Fibroblast of peridontal ligament (primary cell): Measurements from ENCODE around the gene EFCAB14.
"Not testable (repeated sequence)": the region's sequence is repeated elsewhere in the genome, so short reads cannot be mapped to it uniquely, and the experiment has no call there.

Experiments used
- DNase-seq: peaks from one replicate; pipeline ENCODE4 v3.0.0-alpha.2; 2010; ENCODE audit errors: extremely low read depth

Gene EFCAB14

GRCh38 chr1:46723901-46724300, 5.0 kb upstream of the EFCAB14 start:
- DNase-seq = no peak

DNA sequence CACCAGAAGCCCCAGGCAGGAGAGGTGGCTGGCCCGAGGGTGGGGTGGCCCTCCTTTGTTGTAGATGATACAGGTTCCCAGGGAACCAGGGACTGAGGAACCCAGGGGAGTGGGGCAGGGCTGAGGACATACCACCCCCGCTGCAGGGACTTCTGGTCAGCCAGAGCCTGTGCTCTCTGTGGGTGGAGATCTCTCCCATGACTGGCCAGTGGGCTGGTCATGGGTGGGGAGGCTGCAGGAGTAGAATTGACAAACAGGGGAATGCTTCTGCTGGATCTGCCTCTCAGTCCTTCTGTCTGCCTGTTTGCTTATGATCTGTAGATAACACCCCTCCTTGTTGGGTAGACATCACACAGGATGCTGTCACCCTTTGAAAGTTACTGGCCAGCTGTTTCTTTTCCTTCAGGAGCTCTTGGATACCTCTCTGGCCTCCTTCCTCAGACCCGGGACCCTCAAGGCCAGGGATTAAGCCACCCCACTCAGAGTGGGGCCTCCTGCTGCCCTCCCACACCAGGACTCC, 2.8 kb upstream of the EFCAB14 start:
- DNase-seq = no peak

- DNase-seq = no peak
Observed at GRCh38 chr1:46721204-46721603, 2.3 kb upstream of the EFCAB14 start.

GRCh38 chr1:46720319-46720718, 1.4 kb upstream of the EFCAB14 start:
- not testable (repeated sequence) for DNase-seq

DNA sequence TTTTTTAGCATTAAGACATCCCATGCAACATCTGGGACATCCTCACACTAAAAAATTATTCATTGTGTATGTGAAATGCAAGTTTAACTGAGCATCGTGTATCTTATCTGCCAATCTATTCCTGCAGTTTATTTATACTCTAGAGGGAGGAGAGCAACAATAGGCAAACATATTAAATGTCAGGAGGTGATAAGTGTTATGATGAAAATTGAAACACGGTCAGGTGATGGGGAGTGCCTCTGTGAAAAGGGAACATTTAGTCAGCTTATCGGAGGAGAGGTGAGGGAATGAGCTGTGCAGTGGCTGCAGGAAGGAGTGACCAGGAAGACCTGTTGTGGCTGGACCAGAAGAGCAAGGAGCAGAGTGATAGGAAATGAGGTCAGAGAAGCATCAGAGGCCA, 775 bp upstream of the EFCAB14 start:
- DNase-seq = no peak

GRCh38 chr1:46718340-46718726, 581 bp downstream of the EFCAB14 start:
- DNase-seq = no peak

- no peak for DNase-seq
Observed at GRCh38 chr1:46717654-46718053, 1.3 kb downstream of the EFCAB14 start.

GRCh38 chr1:46714976-46715375, 3.9 kb downstream of the EFCAB14 start:
- no peak for DNase-seq

DNA sequence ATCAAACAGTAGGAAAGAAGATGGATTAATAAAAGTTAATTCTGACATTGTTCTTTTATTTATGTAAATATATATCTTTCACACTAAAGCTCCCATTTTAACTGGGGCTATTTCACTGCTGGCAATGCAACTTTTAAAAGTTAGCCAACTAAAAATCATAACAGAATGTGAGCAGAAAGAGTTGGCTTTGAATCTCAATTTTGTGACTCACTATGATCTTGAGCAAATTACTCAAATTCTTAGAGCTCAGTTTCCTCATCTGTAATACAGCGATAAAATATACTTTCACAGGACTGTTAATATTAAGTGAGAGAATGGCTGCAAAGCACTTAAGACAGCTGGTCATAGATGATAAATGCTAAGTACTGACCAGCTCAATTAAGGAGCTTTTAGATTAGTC, 10.8 kb downstream of the EFCAB14 start:
- peak; percentile 45 for DNase-seq

DNA sequence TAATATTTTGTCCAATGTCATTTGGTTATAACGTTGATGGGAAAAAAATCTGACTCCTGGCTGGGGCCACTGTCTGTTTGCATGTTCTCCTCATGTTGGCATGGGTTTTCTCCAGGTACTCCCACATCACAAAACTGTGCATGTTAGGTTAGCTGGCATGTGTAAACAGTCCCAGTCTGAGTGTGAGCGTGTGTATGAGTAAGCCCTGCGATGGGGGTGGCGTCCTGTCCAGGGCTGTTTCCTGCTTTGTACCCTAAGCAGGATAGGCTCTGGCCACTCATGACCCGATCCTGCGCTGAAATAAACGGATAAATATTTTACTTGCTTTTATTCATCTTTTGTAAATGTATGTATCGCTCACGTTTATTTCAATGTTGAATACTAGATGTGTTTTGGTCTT, 13.5 kb downstream of the EFCAB14 start:
- DNase-seq = no peak

DNA sequence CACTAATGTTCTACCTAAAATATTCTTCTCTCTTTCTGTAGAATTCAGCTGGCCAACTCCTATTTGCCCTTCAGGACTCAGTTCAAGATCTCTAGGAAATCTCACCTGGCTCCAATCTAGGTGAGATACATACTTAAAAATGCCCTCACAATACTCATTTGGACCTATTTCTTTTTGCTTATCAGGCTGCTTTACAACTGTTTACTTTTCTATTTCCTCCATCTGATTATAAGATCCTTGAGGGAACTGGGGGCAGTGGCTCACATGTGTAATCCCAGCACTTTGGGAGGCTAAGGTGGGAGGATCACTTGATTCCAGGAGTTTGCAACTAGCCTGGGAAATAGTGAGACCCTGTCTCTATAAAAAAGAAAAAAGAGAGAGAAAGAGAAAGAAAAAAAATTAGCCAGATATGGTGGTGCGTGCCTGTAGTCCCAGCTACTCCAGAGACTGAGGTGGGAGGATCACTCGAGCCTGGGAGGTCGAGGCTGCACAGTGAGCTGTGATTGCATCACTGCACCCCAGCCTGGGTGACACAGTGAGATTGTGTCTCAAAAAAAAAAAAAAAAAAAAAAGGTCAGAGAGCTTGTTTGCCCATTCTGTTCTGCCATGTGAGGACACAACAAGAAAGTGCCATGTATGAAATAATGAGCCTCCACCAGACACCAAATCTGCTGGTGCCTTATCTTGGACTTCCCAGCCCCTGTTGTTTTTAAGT, 14.8 kb downstream of the EFCAB14 start:
- no peak for DNase-seq

GRCh38 chr1:46699666-46700065, 19.2 kb downstream of the EFCAB14 start:
- DNase-seq = no peak

DNA sequence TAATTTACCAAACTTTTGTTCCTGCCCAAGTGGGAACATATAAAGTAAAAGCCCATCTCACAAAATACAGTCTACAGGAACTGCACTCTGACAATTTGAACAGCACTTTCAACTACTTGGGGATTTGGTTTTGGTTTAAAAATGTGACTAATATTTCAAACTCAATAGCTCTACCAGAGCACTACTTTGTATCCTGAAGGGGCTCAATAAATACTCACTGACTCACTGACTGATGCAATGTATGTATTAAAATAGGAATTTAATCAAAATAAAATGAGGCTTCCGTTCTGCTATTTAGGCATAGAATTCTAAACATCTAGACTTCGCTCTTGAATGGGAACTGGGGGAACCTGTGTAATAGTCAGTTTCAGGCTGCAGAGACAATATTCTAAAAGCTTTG, 21.9 kb downstream of the EFCAB14 start:
- DNase-seq = no peak

- not testable (repeated sequence) for DNase-seq
Observed at GRCh38 chr1:46694676-46695075, 24.2 kb downstream of the EFCAB14 start.

DNA sequence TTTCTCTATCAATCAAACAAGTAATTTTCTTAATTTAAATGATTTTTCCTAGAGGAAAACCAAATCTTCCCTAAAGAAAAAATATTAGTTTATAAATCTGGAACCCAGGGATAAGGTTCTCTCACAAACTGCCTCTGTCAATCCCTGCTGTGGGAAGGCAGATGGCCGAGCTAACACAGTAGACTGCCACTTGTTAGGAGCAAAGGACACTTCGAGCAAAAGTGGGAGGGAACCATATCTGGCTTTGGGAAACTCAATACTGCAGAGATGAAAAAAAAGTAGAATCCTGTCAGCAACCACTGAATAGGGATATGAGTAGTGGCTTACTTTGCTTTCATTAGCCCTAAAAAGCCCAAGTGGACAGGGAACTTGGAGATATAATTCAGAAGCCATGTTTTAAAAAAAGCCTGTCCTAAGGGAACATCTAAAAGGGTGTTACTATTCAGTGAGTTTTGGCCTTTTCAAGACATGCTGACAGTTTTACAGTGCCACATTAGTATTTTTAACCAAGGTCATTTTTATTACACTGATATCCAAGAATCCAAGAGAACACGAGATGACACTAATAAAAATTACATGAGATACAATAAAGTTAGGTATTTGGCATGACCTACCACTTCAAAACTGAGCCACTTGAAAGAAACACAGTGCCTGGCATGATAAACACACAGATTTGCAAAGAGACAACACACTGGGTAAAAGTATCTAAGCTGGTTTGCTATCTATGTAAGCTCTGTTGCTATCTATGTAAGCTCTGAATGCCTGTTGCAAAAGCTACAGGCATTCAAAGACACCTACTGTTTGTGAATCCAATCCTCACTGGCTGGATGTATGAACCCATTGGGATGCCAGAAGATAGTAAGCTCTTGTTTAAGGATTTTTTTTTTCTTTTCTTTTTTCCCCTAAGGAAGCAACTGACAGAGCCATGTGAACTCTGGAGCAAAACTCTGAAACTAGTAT, 25.8 kb downstream of the EFCAB14 start:
- no peak for DNase-seq

DNA sequence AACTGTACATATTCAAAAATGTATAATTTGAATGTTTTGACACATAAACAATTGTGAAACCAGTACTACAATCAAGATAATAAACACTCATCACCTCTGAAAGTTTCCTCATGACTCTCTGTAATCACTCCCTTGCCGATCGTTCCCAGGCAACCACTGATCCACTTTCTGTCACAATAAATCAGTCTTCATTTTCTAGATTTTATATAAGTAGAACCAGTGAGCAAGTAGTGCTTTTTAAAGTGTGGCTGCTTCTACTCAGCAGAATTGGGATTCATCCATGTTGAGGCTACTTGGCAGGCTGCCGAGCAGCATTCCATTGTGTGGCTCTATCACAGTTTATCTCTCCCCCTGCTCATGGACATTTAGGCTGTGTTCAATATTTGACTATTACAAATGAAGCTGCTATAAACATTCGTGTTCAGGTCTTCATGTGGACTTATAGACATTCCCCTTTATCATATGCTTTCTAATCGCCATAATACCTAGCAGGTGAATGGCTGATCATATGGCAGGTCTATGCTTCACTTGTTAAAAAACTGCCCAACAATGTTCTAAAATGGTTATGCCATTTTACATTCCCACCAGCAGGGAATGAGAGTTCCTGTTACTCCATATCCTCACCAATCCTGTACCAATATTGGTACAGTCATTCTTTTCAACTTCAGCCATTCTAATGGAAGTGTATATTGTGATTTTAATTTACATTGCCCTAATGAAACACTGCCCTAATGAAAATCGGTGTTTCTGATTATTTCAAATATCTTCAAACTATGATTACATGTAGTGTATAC, 26.7 kb downstream of the EFCAB14 start:
- DNase-seq = peak; percentile 52

DNA sequence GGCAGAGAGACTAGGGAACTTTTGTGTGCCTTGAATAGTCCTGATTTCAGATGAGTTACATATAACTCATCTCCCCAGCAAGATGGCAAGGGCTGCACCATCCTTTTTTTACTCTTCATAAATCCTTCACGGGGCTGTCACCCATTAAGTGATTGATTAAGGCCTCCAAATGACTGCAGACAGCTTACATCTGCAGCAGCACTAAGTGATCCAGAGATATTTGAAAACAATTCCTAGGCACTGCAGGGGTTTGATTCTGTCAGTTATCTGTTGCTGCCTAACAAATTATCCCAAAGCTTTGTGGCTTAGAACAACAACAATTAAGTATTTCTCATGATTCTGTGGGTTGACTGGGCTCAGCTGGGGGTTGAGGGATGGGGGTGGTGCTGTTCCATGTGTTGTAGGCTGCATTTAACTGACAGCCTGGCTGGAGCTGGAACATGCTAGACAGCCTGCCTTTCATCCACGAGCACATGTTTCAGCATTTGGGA, 27.9 kb downstream of the EFCAB14 start:
- no peak for DNase-seq

GRCh38 chr1:46689897-46690296, 29.0 kb downstream of the EFCAB14 start:
- DNase-seq = no peak

DNA sequence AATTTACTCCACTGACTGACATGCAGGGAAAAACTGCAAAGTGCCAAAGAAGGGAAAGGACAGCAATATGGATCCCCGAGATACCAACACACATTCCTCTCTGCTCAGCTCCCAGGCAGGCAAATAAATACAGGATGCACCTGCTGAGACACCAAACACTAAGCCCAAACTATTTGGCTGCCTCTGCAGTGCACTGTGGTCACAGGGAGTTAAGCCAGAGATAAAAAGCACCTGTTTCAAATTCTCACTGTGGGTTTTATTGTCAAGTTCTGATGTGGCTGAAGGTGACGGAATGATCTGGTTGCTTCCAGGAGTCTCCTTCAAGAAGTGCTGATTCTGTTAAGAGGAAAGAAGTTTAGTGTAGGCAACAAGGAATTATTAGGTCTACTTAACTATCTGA, 29.6 kb downstream of the EFCAB14 start:
- DNase-seq = no peak

DNA sequence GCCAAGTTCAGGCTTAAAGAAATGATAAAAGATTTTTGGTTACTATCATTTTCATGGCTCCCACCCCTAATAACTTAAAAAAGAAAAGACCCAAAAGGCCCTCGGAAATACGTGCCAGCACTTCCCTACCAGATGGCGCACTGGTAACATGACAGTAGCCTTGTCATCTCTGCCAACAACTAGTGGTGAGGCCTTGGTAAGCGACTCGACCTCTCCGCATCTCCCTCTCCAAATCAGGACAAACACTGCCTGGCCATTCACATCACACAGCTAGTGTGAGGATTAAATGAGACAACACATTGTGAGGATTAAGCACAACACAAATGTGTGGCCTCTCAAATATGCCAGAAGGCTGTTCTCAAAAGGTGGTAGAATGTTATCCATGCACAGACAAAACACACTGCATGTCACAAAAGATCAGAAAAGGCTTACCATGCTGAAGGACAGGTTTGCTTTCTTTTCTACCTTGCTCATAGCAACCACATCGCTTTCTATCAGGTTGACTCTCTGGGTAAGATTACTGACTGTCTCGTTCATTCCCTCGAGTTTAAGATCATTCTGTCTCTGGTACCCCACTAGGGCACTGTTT, 30.9 kb downstream of the EFCAB14 start:
- no peak for DNase-seq

DNA sequence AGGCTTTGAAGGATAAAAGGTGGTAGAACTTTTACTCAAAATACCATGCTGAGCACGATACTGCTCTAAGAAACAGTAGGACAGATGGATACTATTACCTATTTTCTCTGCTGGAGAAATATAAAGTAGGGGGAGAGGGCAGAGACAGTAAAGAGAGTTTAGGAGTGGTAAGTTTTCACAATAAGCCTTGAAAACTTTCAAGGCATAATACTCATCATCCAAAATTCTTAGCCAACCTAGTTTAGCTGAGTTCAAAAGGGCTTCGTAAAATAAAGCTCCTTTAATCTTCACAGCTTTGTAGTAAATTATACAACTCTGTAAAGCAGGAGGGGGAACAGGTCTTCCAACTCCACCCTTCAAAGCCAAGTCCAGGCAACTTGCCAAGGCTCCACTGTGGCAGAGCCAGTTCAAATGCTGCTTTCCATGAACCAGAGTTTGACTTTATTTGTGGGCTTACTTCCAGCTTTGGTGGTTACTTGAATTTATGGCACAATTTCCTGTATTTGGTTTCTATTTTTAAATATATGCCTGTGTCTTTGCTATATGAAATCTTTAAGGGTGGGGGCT, 31.7 kb downstream of the EFCAB14 start:
- DNase-seq = peak; percentile 90
